HG03139 (cell line): ENCODE data around the gene OR1A2.
"Not testable (repeated sequence)": the region's sequence is repeated elsewhere in the genome, so short reads cannot be mapped to it uniquely, and the experiment has no call there.

Source experiments
- ATAC-seq: cut with Tn5 transposase; IDR thresholded peaks from one replicate; pipeline ENCODE4 v1.9.1; 2021; ENCODE audit not compliant: unreplicated experiment

OR1A2 gene

GRCh38 chr17:3197219-3197618 is at the start of gene OR1A2:
TSS of gene OR1A2 (plus strand) at chr17:3197519. CDS start at chr17:3197519, 0 bp downstream.
- no peak for ATAC-seq

GRCh38 chr17:3157218-3157617 is 40.1 kb upstream of the OR1A2 start:
- no peak for ATAC-seq

- no peak for ATAC-seq
Observed at GRCh38 chr17:3167574-3167973, 29.7 kb upstream of the OR1A2 start.

GRCh38 chr17:3189961-3190360 is 7.4 kb upstream of the OR1A2 start:
- ATAC-seq = no peak

- ATAC-seq = no peak
Observed at GRCh38 chr17:3207367-3207766, 10.0 kb downstream of the OR1A2 start, which contains the start of gene OR1A1. TSS of gene OR1A1 (plus strand) at chr17:3207667. CDS start at chr17:3215621, 7,954 bp downstream.

- no peak for ATAC-seq
Observed at GRCh38 chr17:3208484-3208883, 11.2 kb downstream of the OR1A2 start.

- no peak for ATAC-seq
Observed at GRCh38 chr17:3213001-3213400, 15.7 kb downstream of the OR1A2 start.

GRCh38 chr17:3213587-3213986 is 16.3 kb downstream of the OR1A2 start:
- ATAC-seq = no peak

- not testable (repeated sequence) for ATAC-seq
Observed at GRCh38 chr17:3219978-3220377, 22.7 kb downstream of the OR1A2 start.

- ATAC-seq = no peak
Observed at GRCh38 chr17:3221850-3222249, 24.5 kb downstream of the OR1A2 start.

GRCh38 chr17:3222505-3222904 is 25.2 kb downstream of the OR1A2 start:
- no peak for ATAC-seq

GRCh38 chr17:3224721-3225352 is 27.5 kb downstream of the OR1A2 start:
- not testable (repeated sequence) for ATAC-seq

GRCh38 chr17:3232300-3232699 is 35.0 kb downstream of the OR1A2 start:
- ATAC-seq = not testable (repeated sequence)

- ATAC-seq = not testable (repeated sequence)
Observed at GRCh38 chr17:3238685-3239084, 41.4 kb downstream of the OR1A2 start.

GRCh38 chr17:3241044-3241443 is 43.7 kb downstream of the OR1A2 start:
- ATAC-seq = not testable (repeated sequence)

GRCh38 chr17:3244841-3245240 is 47.5 kb downstream of the OR1A2 start:
- not testable (repeated sequence) for ATAC-seq
